NCI-H1930 (cell line): ENCODE data around the gene ADGRF4.

Experiments used
- DNase-seq, 2 experiments: peaks; one replicate each; lab custom pipeline; 2025; lab: John Stamatoyannopoulos, UW

ADGRF4 gene

GRCh38 chr6:47698342-47698787, at the start of gene ADGRF4:
Gene ADGRF4, plus strand, starts transcription at chr6:47698580. Its CDS starts 8,666 bp downstream, at chr6:47707246.
- no peak for DNase-seq

DNA sequence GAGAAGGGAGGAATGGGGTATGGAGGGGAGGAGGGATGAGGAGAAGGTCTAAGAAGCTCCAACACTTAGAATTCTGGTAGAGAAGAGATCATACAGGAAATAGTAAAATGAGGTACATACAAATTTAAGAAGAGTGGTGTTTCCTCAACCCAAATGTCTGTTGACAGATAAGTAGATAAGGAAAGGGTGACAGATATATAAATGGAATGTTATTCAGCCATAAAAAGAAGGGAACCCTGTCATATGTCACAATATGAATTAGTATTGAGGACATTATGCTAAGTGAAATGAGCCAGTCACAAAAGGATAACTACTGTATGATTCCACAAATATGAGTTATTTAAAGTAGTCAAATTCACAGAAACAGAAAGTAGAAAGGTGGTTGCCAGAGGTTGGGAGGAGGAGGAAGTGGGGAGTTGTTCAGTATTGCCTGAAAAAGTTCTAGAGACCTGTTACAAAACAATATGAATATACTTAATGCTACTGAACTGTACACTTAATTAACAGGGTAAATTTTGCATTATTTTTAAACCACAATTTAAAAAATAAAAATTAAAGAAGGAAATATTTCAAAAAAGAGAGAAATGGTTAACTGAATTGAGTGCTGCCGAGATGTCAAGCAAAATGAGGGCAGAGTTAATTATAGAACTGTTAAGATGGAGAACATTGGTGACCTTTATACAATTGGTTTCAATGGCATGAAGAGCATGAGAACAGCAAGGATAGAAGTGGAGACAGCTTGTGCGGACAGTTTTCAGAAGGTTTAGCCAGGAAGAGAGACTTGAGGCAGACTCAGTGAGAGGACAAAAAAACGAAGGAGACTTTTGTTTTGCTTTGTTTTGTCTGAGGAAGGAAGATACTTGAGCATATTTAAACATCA, 47.6 kb upstream of the ADGRF4 start:
- DNase-seq: no peak

GRCh38 chr6:47651505-47651944, 46.9 kb upstream of the ADGRF4 start:
- DNase-seq: no peak

DNA sequence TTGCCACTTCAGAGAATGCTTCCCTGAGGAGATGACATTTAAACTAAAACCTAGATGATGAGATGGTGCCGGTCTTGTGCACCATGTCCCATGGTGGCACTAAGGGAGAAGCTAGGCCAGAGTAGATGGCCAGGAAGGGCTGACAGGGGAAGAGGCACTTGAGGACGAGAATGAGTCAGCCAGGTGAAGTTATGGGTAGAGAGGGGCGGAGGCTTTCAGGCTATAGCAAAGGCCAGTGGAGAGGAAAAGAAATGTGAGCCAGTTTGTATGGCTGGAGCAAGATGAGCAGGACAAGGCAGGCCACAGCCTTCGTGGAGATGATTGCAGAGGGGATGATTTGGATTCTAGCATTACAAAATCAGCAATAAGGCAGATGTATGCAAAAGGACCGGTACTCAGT, 44.7 kb upstream of the ADGRF4 start:
- no peak for DNase-seq

GRCh38 chr6:47654255-47654654, 44.1 kb upstream of the ADGRF4 start:
- DNase-seq: no peak

DNA sequence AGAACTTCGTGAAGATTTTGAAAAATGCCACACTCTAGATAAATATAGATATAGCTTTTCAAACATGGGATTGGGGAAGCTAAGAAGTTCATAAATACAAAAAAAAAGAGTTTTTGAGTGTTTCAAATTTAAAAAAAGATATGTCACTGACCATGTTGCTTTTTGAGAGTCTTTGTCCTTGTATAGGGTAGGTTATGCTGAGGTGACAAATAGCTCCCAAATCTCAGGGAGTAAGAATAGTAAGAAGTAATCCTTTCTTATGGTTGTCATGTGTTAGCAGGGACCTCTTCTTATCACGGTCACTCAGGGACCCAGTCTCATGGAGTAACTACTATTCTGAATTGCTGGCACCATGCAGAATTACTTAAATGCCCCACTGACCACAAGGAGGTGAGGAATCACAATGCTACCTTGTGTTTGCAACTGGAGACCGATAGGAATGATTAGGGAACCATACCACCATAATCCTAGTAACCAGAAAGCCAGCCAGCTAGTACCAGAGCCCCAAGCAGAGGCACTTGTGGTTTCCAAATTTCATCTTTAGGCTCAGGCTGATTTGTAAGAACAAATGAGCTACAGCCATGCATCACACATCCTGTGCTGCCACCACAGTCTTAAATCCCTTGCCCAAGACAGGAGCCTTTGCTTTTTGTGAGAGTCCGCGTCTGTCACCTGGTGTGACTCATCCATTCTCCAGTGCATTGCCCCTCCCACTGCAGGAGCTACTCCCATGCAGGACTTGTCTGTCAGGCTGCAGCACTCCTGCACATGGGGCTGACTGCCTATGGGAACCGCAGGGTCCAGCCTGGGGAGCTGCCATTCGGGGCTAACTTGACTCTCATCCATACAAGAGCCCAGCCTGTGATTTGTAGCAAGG, 42.4 kb upstream of the ADGRF4 start:
- no peak for DNase-seq

DNA sequence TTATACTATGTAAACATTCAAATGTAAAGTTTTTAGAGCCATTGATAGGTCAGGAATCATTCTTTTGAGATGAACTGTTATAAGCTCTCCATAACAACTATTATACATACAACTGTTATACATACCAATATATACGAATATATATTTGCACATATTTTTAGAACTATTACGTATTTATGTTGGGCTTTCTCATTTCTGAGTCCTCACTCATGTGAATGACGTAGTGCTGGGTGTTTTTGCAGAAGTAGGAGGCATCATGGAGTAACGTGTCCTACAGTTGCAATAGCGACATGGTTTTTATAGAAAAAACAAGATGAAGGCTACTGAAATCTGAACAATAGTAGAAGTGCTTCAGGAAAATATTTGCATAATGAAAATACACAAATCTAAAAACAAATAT, 36.4 kb upstream of the ADGRF4 start:
- DNase-seq: no peak

DNA sequence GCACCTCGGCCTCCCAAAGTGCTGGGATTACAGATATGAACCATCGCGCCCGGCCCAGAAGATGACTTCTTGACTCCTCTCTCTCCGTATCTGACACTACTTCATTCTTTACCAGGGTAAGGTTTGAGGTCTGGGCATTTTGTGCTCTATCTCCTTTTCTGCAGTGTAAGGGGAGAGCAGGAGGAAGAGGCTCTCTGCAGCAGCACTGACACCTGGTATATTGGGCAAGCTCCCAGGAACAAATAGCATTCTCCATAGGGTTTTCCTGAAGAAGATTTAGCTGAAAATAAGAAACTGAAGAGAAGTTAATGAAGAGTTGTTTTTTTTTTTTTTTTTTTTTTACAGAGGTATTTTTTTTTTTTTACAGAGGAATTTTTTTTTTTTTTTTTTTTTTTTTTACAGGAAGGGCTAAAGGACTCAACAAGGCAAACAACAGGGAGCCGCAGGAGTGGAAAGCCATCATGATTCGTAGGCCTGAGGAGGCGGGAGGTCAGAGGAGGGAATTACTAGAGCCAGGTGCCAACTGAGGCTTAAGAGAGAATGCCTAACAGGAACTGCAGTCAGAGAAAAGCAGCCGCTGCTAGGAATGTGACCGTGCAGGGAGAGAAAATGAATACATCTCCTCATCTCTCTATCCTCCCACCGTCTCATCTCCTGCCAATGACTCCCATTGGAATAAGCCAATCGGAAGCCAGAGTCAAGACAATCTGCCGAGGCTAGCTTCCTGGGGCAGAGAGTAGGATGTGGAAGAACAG, 34.7 kb upstream of the ADGRF4 start:
- DNase-seq: no peak

DNA sequence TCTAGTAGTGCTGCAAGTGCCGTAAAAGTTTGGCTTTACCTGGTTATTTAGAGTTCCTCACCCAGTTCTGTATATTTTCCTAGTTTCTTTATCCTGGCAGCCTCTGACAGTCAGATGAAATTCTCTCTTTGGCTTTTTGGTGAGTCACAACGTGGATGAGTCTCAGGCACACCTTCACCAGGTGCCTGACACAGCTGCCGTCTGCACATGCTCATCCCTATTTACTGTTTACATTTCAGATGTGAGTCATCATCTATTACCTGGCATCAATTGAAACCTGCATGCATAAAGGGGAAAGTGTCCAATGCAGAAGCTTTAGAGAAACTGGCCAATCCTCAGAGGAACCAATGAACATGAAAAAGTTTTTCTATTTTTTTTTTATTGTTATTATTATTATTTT, 33.3 kb upstream of the ADGRF4 start:
- peak in 1 of 2 experiments; percentile 19 for DNase-seq

DNA sequence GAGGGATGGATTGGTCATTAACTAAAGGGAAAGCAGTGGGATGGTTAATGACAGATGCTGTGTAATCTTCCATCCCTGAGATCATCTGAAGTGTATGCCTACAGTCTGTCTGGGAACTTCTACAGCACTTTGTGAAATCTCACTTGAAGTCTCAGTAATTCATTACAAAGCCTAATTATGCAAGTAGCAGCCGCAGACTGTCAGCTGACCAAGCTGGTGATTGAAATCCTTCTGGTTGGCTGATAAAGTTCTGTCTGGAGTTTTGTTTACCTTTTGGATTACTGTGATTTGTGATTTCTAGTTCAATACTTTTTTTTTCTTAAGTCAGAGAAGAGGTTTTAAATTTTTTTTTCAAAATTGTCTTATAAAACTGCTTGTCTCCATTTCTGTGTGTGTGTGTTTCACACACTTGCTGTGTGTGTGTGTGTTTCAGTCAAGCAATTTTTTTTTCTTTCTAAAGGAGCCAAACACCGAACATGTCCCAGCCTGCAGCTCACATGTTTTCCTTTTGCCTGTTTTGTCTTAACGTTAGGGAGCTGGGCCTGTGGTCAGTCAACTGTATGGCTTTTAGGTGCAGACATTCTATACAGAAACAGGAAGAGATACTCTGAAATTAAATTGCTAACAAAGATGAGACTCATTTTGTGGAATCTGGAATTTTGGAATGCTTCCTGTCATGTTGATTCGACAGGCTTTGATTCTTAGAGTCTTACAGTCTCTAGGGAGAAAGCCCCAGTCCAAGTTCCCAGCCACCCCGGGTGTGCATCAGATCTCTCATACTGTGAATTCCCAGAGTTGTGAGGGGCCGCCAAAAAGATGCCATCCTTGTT, 28.5 kb upstream of the ADGRF4 start:
- no peak for DNase-seq

DNA sequence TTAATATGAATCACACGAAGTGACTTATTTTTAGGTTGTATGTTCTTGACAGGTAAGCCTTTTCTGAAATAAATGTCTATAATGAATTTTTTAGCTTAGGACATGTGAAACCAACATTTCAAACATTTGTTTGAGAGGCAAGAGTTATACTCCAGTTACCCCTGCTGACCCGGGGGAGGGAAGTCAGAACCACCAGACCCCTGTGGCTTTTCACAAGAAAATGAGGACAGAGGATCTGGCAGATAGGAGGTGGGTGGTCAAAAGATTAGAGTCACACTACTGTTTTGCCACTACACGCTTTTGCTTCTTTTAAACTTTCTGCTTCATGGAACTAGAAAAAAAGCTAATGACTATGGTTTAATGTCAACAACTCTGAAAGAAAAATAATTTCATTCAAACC, 27.5 kb upstream of the ADGRF4 start:
- DNase-seq: no peak

GRCh38 chr6:47671777-47672176, 26.6 kb upstream of the ADGRF4 start:
- peak; percentile 52 to 57 for DNase-seq

DNA sequence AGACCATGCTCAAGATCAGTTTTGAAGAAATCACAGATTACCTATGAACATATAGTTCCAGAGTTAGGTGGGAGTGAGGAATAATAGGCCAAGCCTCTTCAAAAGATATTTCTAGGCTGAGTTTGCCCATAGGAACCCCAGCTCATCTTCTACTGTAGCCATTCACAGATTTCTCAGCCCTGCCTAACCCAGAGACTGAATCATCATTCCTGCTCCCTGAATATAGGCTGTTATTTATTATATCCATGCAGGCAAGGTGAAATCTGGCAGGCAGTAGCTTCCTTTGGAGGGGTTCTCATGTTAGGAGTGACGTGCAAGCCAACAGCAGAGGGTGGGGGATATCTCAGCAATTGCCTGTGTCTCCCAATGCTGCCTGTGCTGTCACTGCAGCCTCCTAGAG, 25.6 kb upstream of the ADGRF4 start:
- DNase-seq: no peak

GRCh38 chr6:47674673-47675072, 23.7 kb upstream of the ADGRF4 start:
- DNase-seq: no peak

- no peak for DNase-seq
Observed at GRCh38 chr6:47677381-47678100, 20.8 kb upstream of the ADGRF4 start.

DNA sequence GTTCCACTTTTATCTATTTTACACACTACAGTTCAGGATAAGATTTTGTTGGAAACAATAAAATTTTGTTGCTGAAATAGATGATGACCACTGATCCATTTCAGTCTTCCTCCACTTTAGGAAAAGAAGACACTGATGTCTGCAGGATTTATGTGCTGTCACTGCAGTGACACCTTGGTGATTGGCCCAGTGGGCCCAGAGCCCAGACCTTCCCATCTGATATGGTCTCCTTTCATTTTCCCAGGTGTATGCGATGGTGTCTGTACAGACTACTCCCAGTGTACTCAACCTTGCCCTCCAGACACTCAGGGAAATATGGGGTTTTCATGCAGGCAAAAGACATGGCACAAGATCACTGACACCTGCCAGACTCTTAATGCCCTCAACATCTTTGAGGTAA, 19.6 kb upstream of the ADGRF4 start:
- DNase-seq: no peak

DNA sequence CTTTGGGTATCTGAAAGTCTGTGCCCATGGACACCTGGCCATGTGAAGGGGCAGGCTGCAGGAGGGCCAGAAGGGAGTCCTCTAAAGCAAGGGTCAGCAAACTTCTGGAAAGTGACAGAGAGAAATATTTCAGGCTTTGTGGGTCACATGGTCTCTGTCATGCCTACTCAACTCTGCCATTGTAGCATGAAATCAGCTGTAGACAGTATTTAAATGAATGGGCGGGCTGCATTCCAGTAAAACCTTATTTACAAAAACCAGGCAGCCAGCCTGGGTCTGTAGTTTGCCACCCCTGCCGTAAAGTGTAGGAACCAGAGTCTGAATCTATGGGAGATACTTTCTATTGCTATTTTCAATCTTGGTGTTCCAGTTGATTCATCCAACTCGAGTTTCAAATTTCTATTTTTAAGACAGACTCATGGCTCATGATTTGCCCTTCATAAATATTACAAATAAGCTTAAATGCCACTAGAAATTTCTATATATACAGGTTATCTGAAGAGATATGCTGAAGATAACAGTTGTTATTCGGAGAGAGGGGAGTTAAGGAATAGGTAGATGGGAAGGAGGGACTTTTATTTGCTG, 19.0 kb upstream of the ADGRF4 start:
- no peak for DNase-seq

- DNase-seq: peak; percentile 32 to 36
Observed at GRCh38 chr6:47680051-47680450, 18.3 kb upstream of the ADGRF4 start.

- DNase-seq: no peak
Observed at GRCh38 chr6:47680724-47681123, 17.7 kb upstream of the ADGRF4 start.
